ENCODE data around the gene NDUFS6.

NDUFS6 gene

GRCh38 chr5:1780614-1780930, 20.6 kb upstream of the NDUFS6 start:
- no peak overlapping the region for H3K27ac ChIP-seq
- TF ChIP-seq CTCF (conservative IDR thresholded peaks at IDR 0.05), result no peak

GRCh38 chr5:1781107-1781506, 20.1 kb upstream of the NDUFS6 start:
- no peak for TF ChIP-seq CTCF (conservative IDR thresholded peaks at IDR 0.05)
- H3K27ac ChIP-seq, result no peak overlapping the region

- no peak overlapping the region for H3K27ac ChIP-seq
- no peak for TF ChIP-seq CTCF (conservative IDR thresholded peaks at IDR 0.05)
Measured at GRCh38 chr5:1781726-1782384, 19.4 kb upstream of the NDUFS6 start.

GRCh38 chr5:1782385-1783215, 18.6 kb upstream of the NDUFS6 start:
- TF ChIP-seq CTCF (conservative IDR thresholded peaks at IDR 0.05), result no peak
- H3K27ac ChIP-seq, result peak overlapping the region; percentile 47

- no peak for TF ChIP-seq CTCF (conservative IDR thresholded peaks at IDR 0.05)
- peak overlapping the region; percentile 47 for H3K27ac ChIP-seq
Measured at GRCh38 chr5:1783216-1783554, 18.0 kb upstream of the NDUFS6 start.

GRCh38 chr5:1784197-1785050, 16.8 kb upstream of the NDUFS6 start:
- peak overlapping the region; percentile 47; the same call in 1 of the 2 replicates for H3K27ac ChIP-seq
- TF ChIP-seq CTCF (conservative IDR thresholded peaks at IDR 0.05), result no peak

- H3K27ac ChIP-seq, result no peak overlapping the region
- TF ChIP-seq CTCF (conservative IDR thresholded peaks at IDR 0.05), result no peak
Measured at GRCh38 chr5:1785062-1785461, 16.1 kb upstream of the NDUFS6 start.

Data from VCaP (cell line).